NOMO-1 (cell line): ENCODE data around the gene DDX3X.

Experiments used
- DNase-seq, 2 experiments: peaks; one replicate each; lab custom pipeline; 2025; ENCODE audit not compliant: unreplicated experiment in 2 of 2; lab: John Stamatoyannopoulos, UW

DDX3X gene

GRCh38 chrX:41326431-41326830 lies 7.5 kb upstream of the DDX3X start:
- DNase-seq, result no peak

GRCh38 chrX:41327341-41327740 lies 6.6 kb upstream of the DDX3X start:
- DNase-seq, result no peak

GRCh38 chrX:41329101-41329500 lies 4.9 kb upstream of the DDX3X start:
- no peak for DNase-seq

- DNase-seq, result no peak
Measured at GRCh38 chrX:41332005-41332404, 2.0 kb upstream of the DDX3X start.

- peak in 1 of 2 experiments; percentile 35 for DNase-seq
Measured at GRCh38 chrX:41332408-41333002, 1.5 kb upstream of the DDX3X start.

- peak; percentile 90 to 93 for DNase-seq
Measured at GRCh38 chrX:41333003-41333743, 789 bp upstream of the DDX3X start.

- peak; percentile 52 to 61 for DNase-seq
Measured at GRCh38 chrX:41334363-41335197, 618 bp downstream of the DDX3X start.

GRCh38 chrX:41335198-41335957 lies 1.4 kb downstream of the DDX3X start:
- DNase-seq, result no peak

GRCh38 chrX:41335958-41336331 lies 2.0 kb downstream of the DDX3X start:
- DNase-seq, result no peak

- no peak for DNase-seq
Measured at GRCh38 chrX:41336447-41336846, 2.5 kb downstream of the DDX3X start.

- peak in 1 of 2 experiments; percentile 9 for DNase-seq
Measured at GRCh38 chrX:41337140-41337539, 3.2 kb downstream of the DDX3X start.

GRCh38 chrX:41338436-41338835 lies 4.5 kb downstream of the DDX3X start:
- no peak for DNase-seq

- DNase-seq, result no peak
Measured at GRCh38 chrX:41339148-41339547, 5.2 kb downstream of the DDX3X start.

- no peak for DNase-seq
Measured at GRCh38 chrX:41344053-41344452, 10.1 kb downstream of the DDX3X start.

- no peak for DNase-seq
Measured at GRCh38 chrX:41347186-41347585, 13.2 kb downstream of the DDX3X start.

GRCh38 chrX:41348551-41348950 lies 14.6 kb downstream of the DDX3X start:
- DNase-seq, result no peak

- no peak for DNase-seq
Measured at GRCh38 chrX:41350150-41350975, 16.4 kb downstream of the DDX3X start.

GRCh38 chrX:41350976-41351569 lies 17.1 kb downstream of the DDX3X start:
- no peak for DNase-seq

- no peak for DNase-seq
Measured at GRCh38 chrX:41351923-41352322, 18.0 kb downstream of the DDX3X start.
